Keratinocyte (primary cell): Measurements from ENCODE around the gene SCRN1. TPM values are rescaled to one million over a fixed set of nuclear protein-coding genes. Genes with fewer than 3 reads are reported as not detected.

Source experiments
- DNase-seq: peaks from one replicate; pipeline ENCODE4 v3.0.0-alpha.2; 2011; ENCODE audit warnings: low read depth, missing footprints, low spot score
- FAIRE-seq: peaks from 2 replicates; lab custom pipeline; 2011; peaks lifted over from hg19 to GRCh38; lab: Jason Lieb, UNC
- H2AFZ ChIP-seq: 2 replicates; pipeline ENCODE4 v1.6.0; 2012; ENCODE audit warnings: low read length, control low read depth, inconsistent platforms; ENCODE audit not compliant: control insufficient read depth
- H3K27ac ChIP-seq: 2 replicates; pipeline ENCODE4 v1.5.1; 2011; ENCODE audit warnings: low read length; ENCODE audit not compliant: control insufficient read depth, insufficient read depth
- H3K27me3 ChIP-seq: 3 replicates; pipeline ENCODE4 v1.6.0; 2011; ENCODE audit warnings: low read length; ENCODE audit not compliant: control insufficient read depth, insufficient read depth; ENCODE audit errors: extremely low read depth
- H3K36me3 ChIP-seq, 2 experiments: 2 replicates in 1 of 2; 3 replicates in 1 of 2; pipeline ENCODE4 v1.5.1; 2011; ENCODE audit warnings: low read length in 2 of 2, mild to moderate bottlenecking in 1 of 2; ENCODE audit not compliant: control insufficient read depth in 2 of 2, insufficient read depth in 2 of 2; ENCODE audit errors: extremely low read depth in 1 of 2
- H3K4me1 ChIP-seq: 3 replicates; pipeline ENCODE4 v1.5.1; 2011; ENCODE audit warnings: low read length; ENCODE audit not compliant: control insufficient read depth, insufficient read depth; ENCODE audit errors: extremely low read depth
- H3K4me2 ChIP-seq: 3 replicates; pipeline ENCODE4 v1.6.0; 2011; ENCODE audit warnings: low read depth, low read length; ENCODE audit not compliant: control insufficient read depth, insufficient read depth; ENCODE audit errors: extremely low read depth
- H3K4me3 ChIP-seq, 3 experiments: fragments of 200-600 bp in 1 of 3; sonication (generic) in 1 of 3; 2 replicates in 2 of 3; 3 replicates in 1 of 3; pipeline ENCODE4 v1.5.1; 2011 to 2016; ENCODE audit warnings: low read length in 3 of 3, mild to moderate bottlenecking in 3 of 3, control low read depth in 2 of 3, inconsistent platforms in 1 of 3, low read depth in 1 of 3, mixed read lengths in 1 of 3, mixed run types in 1 of 3, moderate library complexity in 1 of 3; ENCODE audit not compliant: control insufficient read depth in 2 of 3, insufficient read depth in 2 of 3; ENCODE audit errors: extremely low read depth in 1 of 3
- H3K79me2 ChIP-seq: 2 replicates; pipeline ENCODE4 v1.6.0; 2012; ENCODE audit warnings: low read length; ENCODE audit not compliant: control insufficient read depth, insufficient read depth
- H3K9ac ChIP-seq: 3 replicates; pipeline ENCODE4 v1.6.0; 2011; ENCODE audit warnings: low read length; ENCODE audit not compliant: control insufficient read depth, insufficient read depth; ENCODE audit errors: extremely low read depth
- H3K9me1 ChIP-seq: 3 replicates; pipeline ENCODE4 v1.6.0; 2011; ENCODE audit warnings: low read length; ENCODE audit not compliant: control insufficient read depth, insufficient read depth; ENCODE audit errors: extremely low read depth
- H3K9me3 ChIP-seq: 2 replicates; pipeline ENCODE4 v1.5.1; 2012; ENCODE audit warnings: low read depth, low read length; ENCODE audit not compliant: control insufficient read depth
- H4K20me1 ChIP-seq: 3 replicates; pipeline ENCODE4 v1.6.0; 2011; ENCODE audit warnings: low read length; ENCODE audit not compliant: control insufficient read depth, insufficient read depth; ENCODE audit errors: extremely low read depth
- CTCF ChIP-seq, 3 experiments: IDR thresholded peaks in 1 of 3; conservative IDR thresholded peaks in 1 of 3; optimal IDR thresholded peaks in 1 of 3; 2 replicates in 2 of 3; 3 replicates in 1 of 3; pipeline versions ENCODE3 to v1.5.1; 2011; ENCODE audit warnings: low read length in 3 of 3, mild to moderate bottlenecking in 3 of 3, moderate library complexity in 2 of 3, control low read depth in 1 of 3, inconsistent platforms in 1 of 3; ENCODE audit not compliant: insufficient read depth in 2 of 3; ENCODE audit errors: extremely low read depth in 1 of 3
- EZH2 ChIP-seq: IDR thresholded peaks from one replicate; pipeline ENCODE4 v1.6.1; 2012; ENCODE audit warnings: inconsistent platforms, mild to moderate bottlenecking, low read length, moderate library complexity
- dilution Hi-C: fragments of 300-500 bp; cut with MboI; formaldehyde crosslinking; loops from one replicate; pipeline ENCODE4 v1.7.0; 2020; ENCODE audit warnings: low sequenced_read_pairs; ENCODE audit not compliant: extremely low pct_ligation_motif_present
- polyA plus RNA-seq, 5 experiments: library from polyadenylated mRNA; depleted of rRNA in 3 of 5; stranded (reverse) in 3 of 5; stranded (forward) in 1 of 5; unstranded in 1 of 5; fragments of >200 nt; gene quantifications; 1 replicate in 1 of 5; 2 replicates in 3 of 5; 3 replicates in 1 of 5; pipeline versions ENCODE4 v1.2.1 to v1.2.3, GENCODE V29; 2011 to 2012; ENCODE audit warnings: missing spikeins in 2 of 5, low read depth in 1 of 5, low replicate concordance in 1 of 5

Gene SCRN1
- polyA plus RNA-seq, 1 donor (not counting 4 experiments of a cell fraction or from before 2014, with no cell fraction given): 52.3 TPM

- dilution Hi-C loops: no loop called here
- Histone ChIP-seq H3K4me3 (no peak overlapping the region), H3K36me3 (no peaks in the 10 kb centered on the region), H3K27me3 (no peaks in the 10 kb centered on the region), H3K9ac (no peak overlapping the region), H3K9me3 (peaks cover 2% of the 10 kb centered on the region), H4K20me1 (no peaks in the 10 kb centered on the region), H3K4me1 (no peaks in the 10 kb centered on the region), H2AFZ (no peak overlapping the region), H3K4me2 (no peak overlapping the region), H3K79me2 (no peaks in the 10 kb centered on the region), H3K27ac (no peak overlapping the region), H3K9me1 (no peaks in the 10 kb centered on the region)
- FAIRE-seq (no peak), DNase-seq (no peak)
- TF ChIP-seq CTCF (optimal IDR thresholded peaks at IDR 0.05 in 1 of 3, IDR thresholded peaks at IDR 0.05 in 1 of 3, conservative IDR thresholded peaks at IDR 0.05 in 1 of 3; ENCODE audit: extremely low read depth in 1 of 3, insufficient read depth in 2 of 3, low read length in 3 of 3): no peak
- TF ChIP-seq EZH2: no peak
Observed at GRCh38 chr7:29998489-29998888, 8.9 kb upstream of the SCRN1 start.

- H3K27me3 ChIP-seq: no peaks in the 10 kb centered on the region
- FAIRE-seq: no peak
- no peaks in the 10 kb centered on the region for H3K36me3 ChIP-seq
- H3K4me3 ChIP-seq: no peak overlapping the region
- no peaks in the 10 kb centered on the region for H3K4me1 ChIP-seq
- DNase-seq: no peak
- TF ChIP-seq EZH2: no peak
- no peak for TF ChIP-seq CTCF (optimal IDR thresholded peaks at IDR 0.05 in 1 of 3, IDR thresholded peaks at IDR 0.05 in 1 of 3, conservative IDR thresholded peaks at IDR 0.05 in 1 of 3; ENCODE audit: extremely low read depth in 1 of 3, insufficient read depth in 2 of 3, low read length in 3 of 3)
- no peak overlapping the region for H3K9ac ChIP-seq
- dilution Hi-C loops: no loop called here
- no peak overlapping the region for H2AFZ ChIP-seq
- H3K79me2 ChIP-seq: no peaks in the 10 kb centered on the region
- no peaks in the 10 kb centered on the region for H4K20me1 ChIP-seq
- peaks cover 2% of the 10 kb centered on the region for H3K9me3 ChIP-seq
- no peaks in the 10 kb centered on the region for H3K9me1 ChIP-seq
- no peak overlapping the region for H3K4me2 ChIP-seq
- H3K27ac ChIP-seq: no peak overlapping the region
Observed at GRCh38 chr7:29996321-29996720, 6.7 kb upstream of the SCRN1 start.
